NCI-H128 (cell line): ENCODE measurements around the gene MS4A14.
A peak's percentile ranks its signal among the peaks of the same experiment; 100 is the strongest.
"Not testable (repeated sequence)": the region's sequence is repeated elsewhere in the genome, so short reads cannot be mapped to it uniquely, and the experiment has no call there.

ENCODE experiments used
- DNase-seq: peaks from one replicate; lab custom pipeline; 2025; ENCODE audit not compliant: unreplicated experiment; lab: John Stamatoyannopoulos, UW

The MS4A14 gene, protein sequence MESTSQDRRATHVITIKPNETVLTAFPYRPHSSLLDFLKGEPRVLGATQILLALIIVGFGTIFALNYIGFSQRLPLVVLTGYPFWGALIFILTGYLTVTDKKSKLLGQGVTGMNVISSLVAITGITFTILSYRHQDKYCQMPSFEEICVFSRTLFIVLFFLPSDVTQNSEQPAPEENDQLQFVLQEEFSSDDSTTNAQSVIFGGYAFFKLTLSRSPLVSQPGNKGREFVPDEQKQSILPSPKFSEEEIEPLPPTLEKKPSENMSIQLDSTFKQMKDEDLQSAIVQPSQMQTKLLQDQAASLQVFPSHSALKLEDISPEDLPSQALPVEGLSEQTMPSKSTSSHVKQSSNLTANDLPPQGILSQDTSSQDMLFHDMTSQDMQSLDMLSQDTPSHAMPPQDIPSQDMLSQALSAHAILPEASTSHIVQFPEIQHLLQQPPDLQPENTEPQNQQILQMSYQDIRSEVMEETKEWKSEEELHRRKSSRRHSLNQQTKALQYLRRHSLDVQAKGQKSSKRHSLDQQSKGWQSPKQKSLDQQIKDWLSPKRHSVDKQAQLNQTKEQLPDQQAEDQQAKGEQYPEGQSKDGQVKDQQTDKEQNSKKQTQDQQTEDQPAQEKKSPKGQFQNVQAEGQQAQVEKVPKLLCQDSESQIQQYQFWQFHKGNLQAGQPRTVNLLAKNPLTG

DNA sequence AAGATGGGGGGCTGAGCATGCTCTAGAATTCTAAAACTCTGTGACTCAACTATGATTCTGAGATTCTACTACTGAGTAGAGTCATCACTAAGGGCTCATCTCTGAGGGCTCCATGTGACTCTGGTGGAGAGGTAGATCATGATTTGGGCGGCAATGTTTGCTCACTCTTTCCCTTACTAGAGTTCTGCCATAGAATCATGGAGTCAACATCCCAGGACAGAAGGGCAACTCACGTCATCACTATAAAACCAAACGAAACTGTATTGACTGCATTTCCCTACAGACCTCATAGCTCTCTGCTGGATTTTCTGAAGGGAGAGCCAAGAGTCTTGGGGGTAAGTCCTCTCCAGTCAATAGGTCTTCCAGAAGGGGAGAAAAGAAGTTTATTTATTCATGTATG lies at the start of gene MS4A14:
TSS of gene MS4A14 (plus strand) at position 78 of the 400 bp plus-strand sequence. CDS start at position 198, 120 bp downstream.
- no peak for DNase-seq

DNA sequence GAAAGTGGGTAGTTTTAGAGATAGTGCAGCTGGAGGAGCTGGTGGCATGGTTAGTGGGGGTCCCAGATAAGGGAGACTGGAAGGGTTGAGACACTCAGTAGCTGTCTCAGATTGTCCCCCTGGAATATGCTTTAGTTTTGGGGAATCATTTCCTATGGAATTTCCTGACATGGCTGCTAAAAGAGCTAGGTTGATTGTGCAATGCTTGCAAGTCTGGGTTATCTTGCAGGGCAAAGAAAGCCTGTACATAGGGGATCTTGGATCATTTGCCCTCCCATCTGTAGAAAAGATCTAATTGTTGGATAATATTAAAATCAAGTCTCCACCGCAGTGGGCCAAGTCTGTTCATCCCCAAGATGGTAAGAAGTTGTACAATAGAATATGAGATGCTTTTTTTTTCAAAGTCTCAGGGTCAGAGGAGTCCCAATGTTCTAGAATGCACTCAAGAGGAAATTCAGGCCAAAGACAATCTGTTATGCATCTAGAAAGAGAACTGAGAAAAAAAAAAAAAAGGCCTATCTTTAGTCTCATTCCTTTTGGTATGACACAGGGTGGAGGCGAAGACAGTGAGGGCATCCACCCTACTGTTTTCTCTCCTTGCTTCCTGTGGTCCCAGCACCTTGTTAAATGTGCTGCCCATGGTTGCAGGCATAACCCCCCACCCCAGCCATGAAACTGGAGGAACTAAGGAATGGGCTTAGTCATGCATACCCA lies 49.0 kb upstream of the MS4A14 start:
- DNase-seq, result no peak

DNA sequence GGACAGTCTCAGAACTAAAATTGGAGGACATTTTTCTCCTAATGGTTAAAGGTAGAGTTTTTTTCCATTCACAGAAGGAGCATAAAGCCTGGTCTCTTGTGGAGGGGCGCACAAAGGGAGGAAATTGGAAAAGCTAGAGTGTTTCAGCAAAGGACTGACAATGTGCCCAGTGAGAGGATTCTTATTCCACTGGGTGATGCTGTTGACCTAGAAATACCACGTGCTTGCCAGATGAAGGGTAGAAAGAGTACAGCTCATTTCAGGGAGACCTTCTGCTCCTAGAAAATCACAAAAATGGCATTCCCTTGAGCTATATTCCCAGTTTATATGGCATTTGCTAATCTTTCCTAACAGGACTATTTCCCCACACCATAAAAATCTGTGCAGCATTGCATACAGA lies 48.1 kb upstream of the MS4A14 start:
- DNase-seq, result no peak

DNA sequence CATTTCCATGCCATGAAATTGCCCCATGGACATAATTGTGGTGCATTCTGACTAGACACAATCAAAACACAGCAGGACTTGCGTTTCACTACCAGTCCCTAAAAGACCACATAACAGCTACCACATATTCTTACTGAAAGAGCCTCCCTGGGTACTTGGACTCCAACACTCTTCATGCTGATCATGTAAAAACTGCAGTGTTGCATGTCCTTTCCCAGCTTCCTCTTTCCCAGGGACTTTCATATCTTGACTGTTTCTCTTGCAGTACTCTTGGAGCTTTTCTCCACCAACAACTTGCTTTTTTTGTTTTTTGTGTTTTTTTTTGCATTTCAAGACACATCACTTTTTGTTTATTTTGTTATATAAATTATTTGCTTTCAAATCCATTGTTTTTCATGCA lies 46.3 kb upstream of the MS4A14 start:
- no peak for DNase-seq

DNA sequence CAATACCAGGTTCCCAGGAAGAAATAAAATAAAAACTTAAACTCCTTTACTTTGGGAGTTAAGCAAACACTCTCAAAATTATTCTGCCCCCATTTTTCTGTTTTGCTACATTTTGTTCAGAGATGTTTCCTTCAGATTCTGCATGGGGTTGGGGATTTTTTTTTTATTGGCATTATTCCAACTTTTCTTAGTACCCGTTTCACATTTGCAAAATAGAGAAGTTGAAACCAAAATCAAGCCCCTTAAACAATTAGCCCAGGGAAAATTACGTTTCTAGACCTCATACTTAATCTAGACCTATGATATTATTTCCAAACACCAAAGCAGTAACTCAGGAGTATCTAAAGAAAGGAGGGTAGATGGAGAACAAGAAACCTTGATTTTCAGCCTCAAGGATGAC lies 38.5 kb upstream of the MS4A14 start:
- DNase-seq, result no peak

DNA sequence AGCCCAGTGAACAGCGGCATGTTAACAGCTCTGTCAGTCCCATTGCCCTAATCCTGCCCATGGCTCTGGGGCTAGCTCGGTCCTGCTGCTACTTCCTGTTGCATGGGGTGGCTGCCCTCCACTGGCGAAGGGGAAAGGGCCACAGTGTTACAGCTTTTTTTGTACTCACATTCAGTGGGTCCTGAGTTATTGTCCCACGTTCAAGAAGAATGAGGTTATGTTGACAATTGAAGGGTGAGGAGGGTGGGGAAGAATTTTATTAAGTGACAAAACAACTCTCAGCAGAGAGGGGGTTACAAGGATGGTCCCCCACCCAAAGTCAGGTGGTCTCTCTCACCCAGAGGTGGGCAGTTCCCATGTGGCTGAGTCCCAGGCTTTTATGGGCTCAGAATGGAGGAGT lies 35.6 kb upstream of the MS4A14 start:
- DNase-seq, result no peak

DNA sequence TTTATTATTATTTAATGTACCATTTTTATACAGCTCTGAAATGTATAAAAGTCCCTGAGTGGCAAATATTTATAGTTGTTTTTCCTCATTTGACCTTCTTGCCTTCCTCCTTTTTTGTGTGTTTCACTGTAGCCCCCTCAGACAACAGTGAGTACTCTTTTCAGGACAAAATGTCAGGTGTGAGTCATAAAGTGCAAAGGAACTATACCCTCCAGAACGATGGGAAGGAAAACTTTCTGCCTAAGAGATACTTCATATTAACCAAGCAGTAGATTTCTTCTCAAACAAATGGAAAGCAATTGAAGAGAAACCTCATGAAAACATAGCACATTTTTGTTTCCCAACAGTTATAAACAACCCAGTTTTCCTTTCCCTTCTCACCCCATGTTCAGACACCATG lies 34.0 kb upstream of the MS4A14 start:
- no peak for DNase-seq

DNA sequence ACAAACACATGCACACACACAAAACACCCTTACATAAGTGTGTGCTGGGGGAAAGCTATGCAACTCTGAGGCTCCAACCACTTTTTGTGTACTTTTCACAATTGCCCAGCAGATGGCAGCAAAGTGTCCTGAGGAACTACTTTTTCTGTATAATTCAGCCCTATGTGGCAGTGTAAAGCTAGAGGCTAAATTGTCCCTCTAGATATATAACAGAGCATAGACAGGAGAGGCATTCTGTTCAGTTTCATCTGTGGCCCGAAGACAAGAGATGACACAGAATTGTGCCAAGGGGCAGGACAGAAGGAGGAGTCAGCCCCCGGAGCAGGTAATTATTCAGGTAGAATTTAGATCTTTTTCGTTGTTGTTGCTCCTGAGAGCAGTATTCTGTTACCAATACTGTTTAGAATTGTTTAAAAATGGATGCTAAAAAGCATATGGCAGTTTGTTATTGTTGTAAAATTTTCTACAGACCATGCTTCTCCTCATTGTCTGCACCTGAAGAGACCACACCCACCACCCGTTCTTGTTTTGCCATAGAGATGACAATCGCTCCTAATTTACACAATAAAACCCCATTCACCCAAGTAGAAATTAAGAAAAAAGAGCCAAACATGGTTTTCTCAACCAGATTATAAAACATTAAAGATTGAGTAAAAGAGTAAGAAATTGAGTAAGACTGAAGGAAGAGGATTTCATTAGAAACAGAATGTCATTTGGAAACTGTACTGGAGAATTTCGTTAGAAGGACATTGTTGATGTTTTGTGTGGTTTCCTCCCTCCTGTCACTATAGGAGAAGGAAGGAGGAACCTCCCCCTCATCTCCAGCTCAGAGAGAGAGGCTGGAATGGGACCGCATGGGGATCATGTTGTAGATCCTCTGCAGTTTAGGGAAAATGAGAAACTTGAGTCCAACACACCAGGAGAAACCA lies 32.5 kb upstream of the MS4A14 start:
- peak; percentile 29 for DNase-seq

DNA sequence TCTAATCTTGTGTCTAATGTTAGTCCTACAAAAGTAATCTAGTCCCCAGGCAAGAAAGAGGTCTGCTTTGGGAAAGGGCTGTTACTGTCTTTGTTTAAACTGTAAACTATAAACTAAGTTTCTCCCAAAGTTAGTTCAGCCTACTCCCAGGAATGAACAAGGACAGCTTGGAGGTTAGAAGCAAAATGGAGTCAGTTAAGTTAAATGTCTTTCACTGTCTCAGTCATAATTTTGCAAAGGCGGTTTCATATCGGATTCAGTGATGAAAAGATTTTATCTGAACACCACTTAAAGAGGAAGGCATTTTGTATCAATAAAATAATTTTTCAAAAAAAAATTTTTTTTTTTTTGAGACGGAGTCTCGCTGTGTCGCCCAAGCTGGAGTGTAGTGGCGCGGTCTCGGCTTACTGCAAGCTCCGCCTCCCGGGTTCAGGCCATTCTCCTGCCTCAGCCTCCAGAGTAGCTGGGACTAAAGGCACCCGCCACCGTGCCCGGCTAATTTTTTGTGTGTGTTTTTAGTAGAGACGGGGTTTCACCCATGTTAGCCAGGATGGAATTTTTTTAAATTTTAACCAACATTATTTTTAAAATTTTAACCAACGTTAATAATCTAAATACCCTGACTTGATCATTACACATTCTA lies 29.9 kb upstream of the MS4A14 start:
- not testable (repeated sequence) for DNase-seq

DNA sequence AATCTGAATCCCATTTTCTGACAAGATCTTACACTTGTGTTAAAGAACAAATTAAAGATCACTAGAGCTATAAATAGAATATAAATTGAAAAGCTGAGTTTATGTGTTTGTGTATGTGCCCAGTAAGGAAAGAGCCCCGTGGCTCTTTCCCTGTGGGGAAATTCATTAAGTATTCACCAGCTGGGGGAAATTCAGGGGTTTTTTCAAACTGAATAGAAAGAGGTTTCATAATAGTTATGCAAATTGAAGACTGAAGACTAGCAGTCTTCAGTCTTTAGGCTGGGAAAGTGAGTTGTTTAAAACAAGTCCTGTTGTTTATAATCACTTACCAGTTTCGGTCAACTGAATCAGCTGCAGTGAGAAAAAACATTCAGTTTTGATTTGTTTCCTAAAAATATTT lies 29.2 kb upstream of the MS4A14 start:
- no peak for DNase-seq

DNA sequence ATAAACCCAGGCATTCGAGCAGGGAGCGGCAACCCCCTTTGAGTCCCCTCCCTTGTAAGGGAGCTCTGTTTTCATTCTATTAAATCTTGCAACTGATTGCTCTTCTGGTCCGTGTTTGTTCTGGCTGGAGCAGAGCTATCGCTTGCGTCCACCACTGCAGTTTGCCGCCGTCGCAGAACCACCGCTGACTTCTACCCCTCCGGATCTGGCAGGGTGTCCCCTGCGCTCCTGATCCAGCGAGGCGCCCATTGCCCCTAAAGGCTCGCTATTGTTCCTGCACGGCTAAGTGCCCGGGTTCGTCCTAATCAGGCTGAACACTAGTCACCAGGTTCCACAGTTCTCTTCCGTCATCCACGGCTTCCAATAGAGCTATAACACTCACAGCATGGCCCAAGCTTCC lies 28.4 kb upstream of the MS4A14 start:
- no peak for DNase-seq

DNA sequence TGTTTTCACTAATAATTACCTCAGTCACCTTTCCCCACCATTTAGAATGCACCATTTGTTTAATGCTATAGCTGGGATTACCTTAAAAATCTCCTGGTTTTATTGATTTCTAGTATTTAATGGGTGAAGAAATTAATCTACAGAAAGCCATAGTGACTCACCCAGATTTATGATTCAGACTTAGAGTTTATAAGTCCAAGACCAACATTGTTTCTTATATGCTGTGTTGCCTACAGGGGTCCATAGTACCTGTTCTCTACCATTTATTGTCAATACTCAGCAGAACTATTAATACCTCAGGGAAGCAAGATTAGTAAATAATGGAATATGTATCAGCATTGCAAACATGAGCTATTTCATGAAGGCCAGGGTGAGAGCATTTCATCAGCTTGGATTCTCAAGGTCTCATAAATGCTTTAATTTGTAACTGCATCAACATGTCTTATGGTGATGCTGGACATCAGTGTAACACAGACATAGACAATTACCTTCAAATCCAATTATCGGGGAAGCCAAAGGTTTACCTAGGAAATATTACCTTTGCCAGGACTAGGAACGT lies 25.9 kb upstream of the MS4A14 start:
- DNase-seq, result no peak

DNA sequence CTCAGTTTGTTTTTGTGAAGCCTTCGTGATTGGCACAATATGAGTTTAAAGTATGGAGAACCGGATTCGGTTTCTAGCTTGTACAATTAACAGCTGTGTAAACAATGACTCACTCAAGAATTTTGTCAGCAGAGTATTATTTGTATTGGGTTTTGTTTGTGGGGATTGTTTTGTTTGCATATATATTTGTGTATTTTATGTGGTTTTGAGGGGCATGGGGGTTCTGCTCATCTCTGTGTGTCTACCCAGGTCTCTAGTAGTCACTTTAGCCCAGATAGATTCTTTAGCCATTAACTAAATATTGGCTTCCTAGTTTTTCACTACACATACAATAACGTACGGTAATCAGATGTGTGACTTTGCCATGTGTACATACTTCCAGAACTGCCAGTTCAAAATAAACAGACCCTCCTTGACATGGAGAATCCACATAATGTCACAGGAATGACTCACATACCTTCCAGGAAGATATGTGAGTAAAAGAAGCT lies 25.4 kb upstream of the MS4A14 start:
- DNase-seq, result no peak

DNA sequence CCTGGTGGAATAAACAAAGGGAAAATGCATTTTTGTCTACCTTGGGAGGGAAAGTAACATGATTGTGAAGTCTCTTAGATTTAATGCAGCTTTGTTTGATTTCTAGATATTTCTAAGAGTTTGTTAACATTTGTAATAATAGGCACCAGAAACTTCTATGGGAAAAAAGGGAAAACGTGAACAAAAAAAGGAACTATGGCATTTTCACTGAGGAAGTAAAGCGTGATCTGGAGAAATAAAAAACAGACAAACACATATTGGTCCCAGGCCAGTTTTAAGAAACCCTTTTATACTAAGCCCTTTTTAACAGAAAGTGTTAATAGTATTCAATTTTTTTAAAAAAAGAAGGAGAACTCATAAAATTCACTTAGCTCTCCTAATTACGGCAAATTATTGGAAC lies 24.9 kb upstream of the MS4A14 start:
- no peak for DNase-seq

DNA sequence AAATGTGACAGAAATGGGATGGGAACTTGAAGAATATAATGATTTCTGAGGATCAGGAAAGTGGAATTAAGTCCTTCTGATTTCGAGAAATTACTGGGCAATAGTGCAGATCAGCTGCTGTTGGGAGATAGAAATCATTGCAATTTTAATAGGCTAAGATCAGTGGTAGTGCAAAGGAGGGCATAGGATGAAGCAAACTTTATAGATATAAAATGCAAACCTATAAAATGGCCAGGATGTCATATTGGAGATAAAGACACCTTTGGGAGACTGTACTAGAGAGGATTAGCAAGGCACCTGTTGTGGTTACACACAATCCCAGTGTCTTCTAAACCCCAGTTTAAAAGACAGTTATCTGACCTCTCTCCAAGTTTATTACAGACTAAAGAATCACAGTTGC lies 24.4 kb upstream of the MS4A14 start:
- no peak for DNase-seq

DNA sequence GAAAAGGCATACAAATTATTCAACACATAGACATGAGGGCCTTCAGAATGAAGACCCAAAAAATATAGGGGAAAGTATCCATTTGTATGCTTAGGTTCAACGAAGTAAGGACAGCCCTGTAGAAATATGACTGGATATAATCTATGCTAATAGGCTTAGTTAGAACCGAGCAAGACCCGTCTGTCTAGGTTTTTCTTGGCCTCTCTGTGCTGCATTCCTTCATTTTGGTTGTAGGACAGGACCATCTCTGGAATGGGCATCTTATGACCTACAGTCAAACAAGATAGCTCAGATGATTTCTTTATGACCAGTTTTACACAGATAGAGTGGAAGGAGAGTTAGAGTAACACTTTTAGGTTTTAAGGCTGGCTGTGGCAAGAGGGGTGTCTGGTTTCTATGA lies 23.5 kb upstream of the MS4A14 start:
- no peak for DNase-seq

DNA sequence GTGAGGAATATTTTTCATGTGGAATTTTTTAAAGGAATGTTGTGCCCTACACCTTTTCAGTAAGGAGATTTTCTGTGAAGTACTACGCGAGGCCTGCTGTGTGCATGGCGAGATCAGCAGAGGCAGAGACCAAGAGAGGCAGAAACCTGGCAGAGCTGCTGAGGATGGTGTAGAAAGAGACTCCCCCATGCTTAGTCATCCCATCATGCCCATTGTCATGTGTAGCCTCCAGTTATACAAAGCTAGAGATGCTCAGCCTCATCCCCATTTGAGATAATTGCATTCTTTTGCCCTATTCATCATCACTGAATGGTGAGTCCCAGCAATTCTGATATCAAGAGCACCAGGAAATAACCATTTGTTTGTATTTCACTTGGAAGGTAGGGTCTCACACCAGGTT lies 20.9 kb upstream of the MS4A14 start:
- no peak for DNase-seq

DNA sequence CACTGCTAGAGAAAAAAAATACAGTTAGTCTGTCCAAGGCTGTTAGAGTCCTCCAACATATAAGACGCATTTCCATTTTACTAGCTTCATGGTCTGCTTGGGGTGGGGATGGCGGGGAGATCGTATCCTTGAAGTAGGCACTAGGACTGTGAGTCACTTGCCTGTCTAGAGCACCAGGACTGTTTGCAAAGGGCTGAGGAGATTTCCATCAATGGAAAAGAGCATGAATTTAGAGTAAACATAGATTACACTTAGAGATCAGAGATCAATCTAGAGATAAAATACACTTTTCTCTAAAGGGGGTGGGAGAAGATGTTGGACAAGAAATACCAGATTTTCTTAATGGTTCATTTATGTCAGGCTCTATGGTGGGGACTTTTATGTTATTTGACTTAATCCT lies 19.7 kb upstream of the MS4A14 start:
- no peak for DNase-seq

DNA sequence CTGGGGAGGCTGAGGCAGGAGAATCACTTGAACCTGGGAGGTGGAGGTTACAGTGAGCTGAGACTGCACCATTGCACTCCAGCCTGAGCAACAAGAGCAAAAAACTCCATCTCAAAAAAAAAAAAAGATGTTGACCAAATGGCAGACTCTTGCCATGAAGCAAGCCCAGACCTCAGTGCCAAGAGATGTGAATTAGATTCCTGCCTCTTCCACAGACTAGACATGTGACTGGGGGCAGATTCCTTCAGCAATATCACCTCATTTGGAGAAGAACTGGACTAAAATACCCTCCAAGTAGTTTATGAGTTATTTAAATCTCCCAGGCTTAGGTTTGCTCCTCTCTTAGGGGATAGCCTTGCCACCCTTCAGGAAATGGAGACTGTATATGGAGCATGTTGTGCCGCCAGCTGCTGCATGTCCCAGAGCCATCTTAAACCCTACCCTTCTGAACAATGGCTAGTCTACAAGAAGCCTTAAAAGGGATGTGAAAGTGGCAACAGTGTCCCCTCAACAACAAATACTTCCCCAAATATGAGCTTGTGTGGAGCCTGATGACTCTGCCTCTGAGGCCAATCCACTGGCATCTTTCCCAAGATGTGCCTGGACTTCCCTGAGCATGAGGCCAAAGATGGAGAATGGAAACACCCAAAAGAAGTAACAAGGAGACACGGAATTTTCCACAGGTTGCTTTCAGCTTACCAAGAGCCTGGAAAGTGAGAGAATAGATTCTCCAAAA lies 18.7 kb upstream of the MS4A14 start:
- no peak for DNase-seq
